Liver (tissue), 9 donors: Measurements from ENCODE around the gene ABCC5. TPM values are rescaled to one million over a fixed set of nuclear protein-coding genes. Genes with fewer than 3 reads are reported as not detected.

ENCODE experiments used
- DNase-seq: peaks from one replicate; pipeline ENCODE4 v3.0.0-alpha.2; 2017; ENCODE audit warnings: low spot score
- H3K27ac ChIP-seq, 2 donors: one replicate each; pipeline ENCODE4 v1.7.0; 2013; ENCODE audit warnings: inconsistent platforms in 2 of 2, low read length in 2 of 2, control low read depth in 1 of 2, low read depth in 1 of 2, mild to moderate bottlenecking in 1 of 2
- H3K27me3 ChIP-seq, 4 donors: one replicate each; pipeline versions ENCODE4 v1.6.1 to v1.7.0; 2013; ENCODE audit warnings: low read length in 3 of 4, inconsistent platforms in 1 of 4, mild to moderate bottlenecking in 1 of 4, moderate library complexity in 1 of 4; ENCODE audit not compliant: control insufficient read depth in 4 of 4, insufficient read depth in 4 of 4
- H3K36me3 ChIP-seq, 4 donors: one replicate each; pipeline versions ENCODE4 v1.6.1 to v1.7.0; 2013; ENCODE audit warnings: low read length in 3 of 4, mild to moderate bottlenecking in 3 of 4, low read depth in 1 of 4, moderate library complexity in 1 of 4; ENCODE audit not compliant: control insufficient read depth in 4 of 4, insufficient read depth in 3 of 4
- H3K4me1 ChIP-seq, 4 donors: one replicate each; pipeline versions ENCODE4 v1.6.1 to v1.7.0; 2013; ENCODE audit warnings: low read length in 3 of 4, mild to moderate bottlenecking in 3 of 4, moderate library complexity in 1 of 4; ENCODE audit not compliant: control insufficient read depth in 4 of 4, insufficient read depth in 4 of 4
- H3K4me3 ChIP-seq, 3 donors: one replicate each; pipeline versions ENCODE4 v1.6.1 to v1.7.0; 2013; ENCODE audit warnings: low read length in 3 of 3, control low read depth in 1 of 3, low read depth in 1 of 3, mild to moderate bottlenecking in 1 of 3
- H3K9ac ChIP-seq, 2 donors: one replicate each; pipeline ENCODE4 v1.7.0; 2013; ENCODE audit warnings: low read length in 2 of 2, mild to moderate bottlenecking in 2 of 2, moderate library complexity in 2 of 2, control low read depth in 1 of 2, low read depth in 1 of 2
- H3K9me3 ChIP-seq, 4 donors: one replicate each; pipeline versions ENCODE4 v1.6.1 to v1.7.0; 2013; ENCODE audit warnings: low read length in 3 of 4; ENCODE audit not compliant: control insufficient read depth in 4 of 4
- EGR1 ChIP-seq, 2 donors: IDR thresholded peaks; 2 replicates each; pipeline ENCODE4 v1.6.1; 2016 to 2018; ENCODE audit warnings: antibody characterized with exemption in 2 of 2, low read depth in 2 of 2
- FOXA1 ChIP-seq: IDR thresholded peaks from 2 replicates; pipeline ENCODE4 v1.6.1; 2016; ENCODE audit warnings: antibody characterized with exemption
- FOXA2 ChIP-seq: IDR thresholded peaks from 2 replicates; pipeline ENCODE4 v1.6.1; 2016; ENCODE audit warnings: antibody characterized with exemption
- GABPA ChIP-seq, 2 donors: IDR thresholded peaks in 1 of 2; conservative IDR thresholded peaks in 1 of 2; 2 replicates each; pipeline ENCODE4 v1.6.1; 2016; ENCODE audit warnings: antibody characterized with exemption in 2 of 2, mild to moderate bottlenecking in 1 of 2, moderate library complexity in 1 of 2
- HNF4A ChIP-seq, 2 donors: conservative IDR thresholded peaks; 2 replicates each; pipeline ENCODE4 v1.6.1; 2016; ENCODE audit warnings: antibody characterized with exemption in 2 of 2, mild to moderate bottlenecking in 2 of 2
- HNF4G ChIP-seq: IDR thresholded peaks from 2 replicates; pipeline ENCODE4 v1.6.1; 2016; ENCODE audit warnings: antibody characterized with exemption
- JUND ChIP-seq, 2 donors: IDR thresholded peaks; 2 replicates each; pipeline ENCODE4 v1.6.1; 2016; ENCODE audit warnings: antibody characterized with exemption in 2 of 2
- NR2F2 ChIP-seq: IDR thresholded peaks from 2 replicates; pipeline ENCODE4 v1.6.1; 2016; ENCODE audit warnings: antibody characterized with exemption
- RAD21 ChIP-seq, 2 donors: IDR thresholded peaks; 2 replicates each; pipeline ENCODE4 v1.6.1; 2016; ENCODE audit warnings: antibody characterized with exemption in 2 of 2, mild to moderate bottlenecking in 2 of 2
- RXRA ChIP-seq, 2 donors: IDR thresholded peaks; 2 replicates each; pipeline ENCODE4 v1.6.1; 2017 to 2018; ENCODE audit warnings: antibody characterized with exemption in 2 of 2, mild to moderate bottlenecking in 1 of 2
- SP1 ChIP-seq: IDR thresholded peaks from 2 replicates; pipeline ENCODE4 v1.6.1; 2018; ENCODE audit warnings: antibody characterized with exemption, mild to moderate bottlenecking
- YY1 ChIP-seq: IDR thresholded peaks from 2 replicates; pipeline ENCODE4 v1.6.1; 2016; ENCODE audit warnings: antibody characterized with exemption, mild to moderate bottlenecking
- WGBS: extraction: QIAGEN DNeasy Blood & Tissue Kit; methylation state at CpG from one replicate; pipeline ENCODE4 v1.1.7; 2013; 5-methylcytosine and 5-hydroxymethylcytosine counted together
- polyA plus RNA-seq, 2 donors: library from polyadenylated mRNA; stranded (reverse) in 1 of 2; unstranded in 1 of 2; fragments of 200-250 nt in 1 of 2; fragments of >200 nt in 1 of 2; fragmentation: Nextera tagmentation in 1 of 2; extraction: Ambion mirVana in 1 of 2; gene quantifications; one replicate each; pipeline versions ENCODE4 v1.2.1 to v1.2.3, GENCODE V29; 2013 to 2015
- total RNA-seq, 2 donors: library from RNA; depleted of rRNA; stranded (reverse); fragments of >200 nt; gene quantifications; one replicate each; pipeline ENCODE4 v1.2.3, GENCODE V29; 2014
- TF ChIP-seq, protein P1 (sequence below): IDR thresholded peaks from 2 replicates; pipeline ENCODE4 v1.6.1; 2016; ENCODE audit warnings: antibody characterized with exemption
- TF ChIP-seq, protein P2 (sequence below): IDR thresholded peaks from 2 replicates; pipeline ENCODE4 v1.6.1; 2016; ENCODE audit warnings: antibody characterized with exemption, mild to moderate bottlenecking
- TF ChIP-seq, protein P3 (sequence below): IDR thresholded peaks from 2 replicates; pipeline ENCODE4 v1.6.1; 2016; ENCODE audit warnings: antibody characterized with exemption
- TF ChIP-seq, protein P4 (sequence below): IDR thresholded peaks from 2 replicates; pipeline ENCODE4 v1.6.1; 2016; ENCODE audit warnings: antibody characterized with exemption
- TF ChIP-seq, protein P5 (sequence below): fragments of 150-350 bp; IDR thresholded peaks from 2 replicates; pipeline ENCODE4 v1.5.1; 2017; ENCODE audit warnings: improper control_type of control experiment, low read depth, low read length; ENCODE audit not compliant: missing input control
- donor health status: healthy.
- donor health status: healthy.
- donor health status: healthy.
- donor health status: healthy.
- donor health status: healthy.

Gene ABCC5
- total and polyA plus RNA-seq, 4 donors: 2.8 to 35.7 (median 8.1) TPM

DNA sequence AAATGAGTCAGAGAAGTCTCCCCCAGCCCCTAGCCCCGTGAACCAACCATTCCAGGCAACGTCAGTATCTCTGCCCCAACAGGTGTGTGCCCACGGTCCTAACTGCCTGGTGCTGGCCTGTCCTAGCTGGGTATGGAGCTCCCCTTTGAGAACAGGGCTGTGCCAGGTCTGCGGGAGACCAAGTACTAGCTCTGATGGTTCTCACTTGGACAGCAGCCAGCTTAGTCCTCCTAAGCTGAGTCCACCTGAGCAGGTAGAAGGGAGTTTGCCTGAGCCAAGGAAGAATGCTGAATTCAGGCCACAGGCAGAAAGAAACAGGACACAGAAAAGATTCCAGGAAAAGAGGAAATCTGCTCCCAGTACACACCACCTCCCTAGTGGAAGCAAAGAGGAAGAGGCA is 99.9 kb downstream of the ABCC5 start:
- DNase-seq: no peak
- no peaks in the 10 kb centered on the region for H3K36me3 ChIP-seq
- 91% methylated on average over 4 of the region's 4 CpGs for WGBS
- H3K9me3 ChIP-seq: no peaks in the 10 kb centered on the region
- TF ChIP-seq, protein P1, sequence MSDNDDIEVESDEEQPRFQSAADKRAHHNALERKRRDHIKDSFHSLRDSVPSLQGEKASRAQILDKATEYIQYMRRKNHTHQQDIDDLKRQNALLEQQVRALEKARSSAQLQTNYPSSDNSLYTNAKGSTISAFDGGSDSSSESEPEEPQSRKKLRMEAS: no peak
- TF ChIP-seq FOXA1: no peak
- TF ChIP-seq RAD21 (IDR thresholded peaks at IDR 0.05): no peak
- TF ChIP-seq, protein P2, sequence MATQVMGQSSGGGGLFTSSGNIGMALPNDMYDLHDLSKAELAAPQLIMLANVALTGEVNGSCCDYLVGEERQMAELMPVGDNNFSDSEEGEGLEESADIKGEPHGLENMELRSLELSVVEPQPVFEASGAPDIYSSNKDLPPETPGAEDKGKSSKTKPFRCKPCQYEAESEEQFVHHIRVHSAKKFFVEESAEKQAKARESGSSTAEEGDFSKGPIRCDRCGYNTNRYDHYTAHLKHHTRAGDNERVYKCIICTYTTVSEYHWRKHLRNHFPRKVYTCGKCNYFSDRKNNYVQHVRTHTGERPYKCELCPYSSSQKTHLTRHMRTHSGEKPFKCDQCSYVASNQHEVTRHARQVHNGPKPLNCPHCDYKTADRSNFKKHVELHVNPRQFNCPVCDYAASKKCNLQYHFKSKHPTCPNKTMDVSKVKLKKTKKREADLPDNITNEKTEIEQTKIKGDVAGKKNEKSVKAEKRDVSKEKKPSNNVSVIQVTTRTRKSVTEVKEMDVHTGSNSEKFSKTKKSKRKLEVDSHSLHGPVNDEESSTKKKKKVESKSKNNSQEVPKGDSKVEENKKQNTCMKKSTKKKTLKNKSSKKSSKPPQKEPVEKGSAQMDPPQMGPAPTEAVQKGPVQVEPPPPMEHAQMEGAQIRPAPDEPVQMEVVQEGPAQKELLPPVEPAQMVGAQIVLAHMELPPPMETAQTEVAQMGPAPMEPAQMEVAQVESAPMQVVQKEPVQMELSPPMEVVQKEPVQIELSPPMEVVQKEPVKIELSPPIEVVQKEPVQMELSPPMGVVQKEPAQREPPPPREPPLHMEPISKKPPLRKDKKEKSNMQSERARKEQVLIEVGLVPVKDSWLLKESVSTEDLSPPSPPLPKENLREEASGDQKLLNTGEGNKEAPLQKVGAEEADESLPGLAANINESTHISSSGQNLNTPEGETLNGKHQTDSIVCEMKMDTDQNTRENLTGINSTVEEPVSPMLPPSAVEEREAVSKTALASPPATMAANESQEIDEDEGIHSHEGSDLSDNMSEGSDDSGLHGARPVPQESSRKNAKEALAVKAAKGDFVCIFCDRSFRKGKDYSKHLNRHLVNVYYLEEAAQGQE: no peak
- TF ChIP-seq, protein P3, sequence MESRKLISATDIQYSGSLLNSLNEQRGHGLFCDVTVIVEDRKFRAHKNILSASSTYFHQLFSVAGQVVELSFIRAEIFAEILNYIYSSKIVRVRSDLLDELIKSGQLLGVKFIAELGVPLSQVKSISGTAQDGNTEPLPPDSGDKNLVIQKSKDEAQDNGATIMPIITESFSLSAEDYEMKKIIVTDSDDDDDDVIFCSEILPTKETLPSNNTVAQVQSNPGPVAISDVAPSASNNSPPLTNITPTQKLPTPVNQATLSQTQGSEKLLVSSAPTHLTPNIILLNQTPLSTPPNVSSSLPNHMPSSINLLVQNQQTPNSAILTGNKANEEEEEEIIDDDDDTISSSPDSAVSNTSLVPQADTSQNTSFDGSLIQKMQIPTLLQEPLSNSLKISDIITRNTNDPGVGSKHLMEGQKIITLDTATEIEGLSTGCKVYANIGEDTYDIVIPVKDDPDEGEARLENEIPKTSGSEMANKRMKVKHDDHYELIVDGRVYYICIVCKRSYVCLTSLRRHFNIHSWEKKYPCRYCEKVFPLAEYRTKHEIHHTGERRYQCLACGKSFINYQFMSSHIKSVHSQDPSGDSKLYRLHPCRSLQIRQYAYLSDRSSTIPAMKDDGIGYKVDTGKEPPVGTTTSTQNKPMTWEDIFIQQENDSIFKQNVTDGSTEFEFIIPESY: no peak
- TF ChIP-seq HNF4G: no peak
- no peak for TF ChIP-seq YY1
- no peak for TF ChIP-seq FOXA2
- TF ChIP-seq EGR1 (IDR thresholded peaks at IDR 0.05; ENCODE audit: low read depth in 2 of 2): no peak
- no peak for TF ChIP-seq RXRA (IDR thresholded peaks at IDR 0.05)
- TF ChIP-seq, protein P4, sequence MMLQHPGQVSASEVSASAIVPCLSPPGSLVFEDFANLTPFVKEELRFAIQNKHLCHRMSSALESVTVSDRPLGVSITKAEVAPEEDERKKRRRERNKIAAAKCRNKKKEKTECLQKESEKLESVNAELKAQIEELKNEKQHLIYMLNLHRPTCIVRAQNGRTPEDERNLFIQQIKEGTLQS: no peak
- no peak for TF ChIP-seq SP1
- TF ChIP-seq, protein P5, sequence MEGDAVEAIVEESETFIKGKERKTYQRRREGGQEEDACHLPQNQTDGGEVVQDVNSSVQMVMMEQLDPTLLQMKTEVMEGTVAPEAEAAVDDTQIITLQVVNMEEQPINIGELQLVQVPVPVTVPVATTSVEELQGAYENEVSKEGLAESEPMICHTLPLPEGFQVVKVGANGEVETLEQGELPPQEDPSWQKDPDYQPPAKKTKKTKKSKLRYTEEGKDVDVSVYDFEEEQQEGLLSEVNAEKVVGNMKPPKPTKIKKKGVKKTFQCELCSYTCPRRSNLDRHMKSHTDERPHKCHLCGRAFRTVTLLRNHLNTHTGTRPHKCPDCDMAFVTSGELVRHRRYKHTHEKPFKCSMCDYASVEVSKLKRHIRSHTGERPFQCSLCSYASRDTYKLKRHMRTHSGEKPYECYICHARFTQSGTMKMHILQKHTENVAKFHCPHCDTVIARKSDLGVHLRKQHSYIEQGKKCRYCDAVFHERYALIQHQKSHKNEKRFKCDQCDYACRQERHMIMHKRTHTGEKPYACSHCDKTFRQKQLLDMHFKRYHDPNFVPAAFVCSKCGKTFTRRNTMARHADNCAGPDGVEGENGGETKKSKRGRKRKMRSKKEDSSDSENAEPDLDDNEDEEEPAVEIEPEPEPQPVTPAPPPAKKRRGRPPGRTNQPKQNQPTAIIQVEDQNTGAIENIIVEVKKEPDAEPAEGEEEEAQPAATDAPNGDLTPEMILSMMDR: no peak
- no peak for TF ChIP-seq HNF4A (conservative IDR thresholded peaks at IDR 0.05)
- H3K4me3 ChIP-seq: no peak overlapping the region
- no peaks in the 10 kb centered on the region for H3K4me1 ChIP-seq
- no peak overlapping the region for H3K27ac ChIP-seq
- H3K9ac ChIP-seq: no peak overlapping the region
- no peaks in the 10 kb centered on the region for H3K27me3 ChIP-seq

DNA sequence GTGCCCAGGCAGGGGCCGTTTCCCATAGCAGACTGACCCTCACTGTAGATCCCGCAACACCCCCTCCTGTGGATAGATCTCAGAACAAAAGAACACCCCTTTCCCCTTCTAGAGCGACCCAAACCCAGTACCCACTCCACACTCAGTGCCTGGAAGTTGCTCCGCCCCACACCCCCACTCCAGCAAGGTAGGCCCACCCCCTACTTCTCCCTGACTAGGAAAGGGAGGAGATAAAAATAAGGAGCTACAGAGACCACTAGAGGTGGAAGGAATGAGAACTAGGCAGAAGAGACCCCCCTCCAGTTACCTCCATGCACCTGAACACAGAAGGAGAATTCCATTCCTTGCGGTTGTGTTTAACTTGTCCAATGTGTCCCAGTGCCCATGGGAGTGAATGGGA is 102.8 kb downstream of the ABCC5 start:
- Histone ChIP-seq H3K9ac (no peak overlapping the region), H3K4me1 (no peaks in the 10 kb centered on the region), H3K9me3 (no peaks in the 10 kb centered on the region), H3K4me3 (no peak overlapping the region), H3K27ac (no peak overlapping the region), H3K27me3 (no peaks in the 10 kb centered on the region), H3K36me3 (no peaks in the 10 kb centered on the region)
- no peak for DNase-seq
- 94% methylated on average over 5 of the region's 5 CpGs for WGBS
- TF ChIP-seq GABPA (IDR thresholded peaks at IDR 0.05 in 1 of 2, conservative IDR thresholded peaks at IDR 0.05 in 1 of 2) (no peak), NR2F2 (no peak), JUND (IDR thresholded peaks at IDR 0.05) (no peak), FOXA2 (no peak), EGR1 (IDR thresholded peaks at IDR 0.05; ENCODE audit: low read depth in 2 of 2) (no peak), FOXA1 (no peak), HNF4A (conservative IDR thresholded peaks at IDR 0.05) (no peak), HNF4G (no peak)
- TF ChIP-seq, protein P1: no peak
- TF ChIP-seq, protein P4: no peak
- TF ChIP-seq, protein P2: no peak
- TF ChIP-seq, protein P5: no peak
